GM12892 (cell line): ENCODE data around the gene ARID3A.

Source experiments
- POLR2A ChIP-seq: IDR thresholded peaks from 2 replicates; pipeline ENCODE4 v1.6.1; 2011; ENCODE audit warnings: low read depth, low read length, control low read depth
- POLR2AphosphoS5 ChIP-seq: IDR thresholded peaks from 2 replicates; pipeline ENCODE4 v1.6.1; 2011; ENCODE audit warnings: low read depth, low read length, control low read depth
- TAF1 ChIP-seq: IDR thresholded peaks from 2 replicates; pipeline ENCODE4 v1.6.1; 2011; ENCODE audit warnings: low read depth, mild to moderate bottlenecking, control low read depth, low read length, borderline replicate concordance

- TF ChIP-seq POLR2AphosphoS5 (no peak), TAF1 (no peak), POLR2A (no peak)
Observed at GRCh38 chr19:876780-877314, 49.0 kb upstream of the ARID3A start.
